ENCODE data around the gene RAPGEF1. TPM values are rescaled to one million over a fixed set of nuclear protein-coding genes. Genes with fewer than 3 reads are reported as not detected.
A peak's percentile ranks its signal among the peaks of the same experiment; 100 is the strongest.

Gene RAPGEF1
- total and polyA plus RNA-seq, 2 experiments from 2014 or later: 9.9 to 82.8 TPM

DNA sequence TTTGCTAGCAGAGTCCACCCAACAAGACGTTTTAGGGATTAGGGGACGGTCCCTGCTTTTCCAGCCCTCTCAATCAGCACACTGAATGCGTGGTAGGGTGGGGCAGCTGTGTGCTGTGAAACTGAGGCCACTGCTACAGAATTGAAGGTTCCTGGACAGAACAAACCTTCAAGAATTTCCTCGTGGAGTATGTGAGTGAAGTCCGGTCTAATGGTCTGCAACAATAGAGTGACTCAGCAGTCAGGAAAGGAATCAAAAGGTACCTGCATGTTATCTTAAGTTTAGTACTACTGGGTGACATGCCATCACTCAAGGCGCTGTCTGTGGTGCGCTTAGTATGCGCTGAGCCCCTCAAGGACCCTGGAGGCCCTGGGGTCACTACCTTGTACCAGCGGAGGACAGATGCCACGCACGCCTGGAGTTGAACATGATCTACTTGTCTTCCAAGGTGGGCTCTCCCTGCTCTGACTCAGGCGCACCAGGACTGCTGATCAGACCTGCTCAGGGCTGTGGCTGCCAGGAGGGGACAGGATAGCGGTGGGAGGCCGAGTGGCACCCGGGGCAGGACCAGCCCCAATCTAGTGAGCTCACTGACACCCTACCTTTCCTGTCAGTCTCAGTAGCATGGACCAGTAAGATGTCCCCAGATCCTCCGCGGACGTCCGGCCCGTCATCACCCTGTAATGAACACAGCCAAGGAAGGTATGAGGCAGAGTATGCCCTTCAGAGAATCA, 144.0 kb downstream of the RAPGEF1 start:
- H3K27me3 Mint-ChIP-seq (ENCODE audit: insufficient read depth, low read depth, poor library complexity): peaks cover 9% of the 10 kb centered on the region
- Histone ChIP-seq H3K4me1 (ENCODE audit: insufficient read depth) (no peaks in the 10 kb centered on the region), H3K36me3 (ENCODE audit: insufficient read depth) (no peaks in the 10 kb centered on the region; the same call in 1 of the 2 replicates), H2AFZ (no peak overlapping the region), H3F3A (replicated peaks; ENCODE audit: low read depth) (0 out of 2 replicates have a peak, but pooled peaks cover 2% of the 10 kb centered on the region), H3K4me2 (no peak overlapping the region), H3K27ac (ENCODE audit: low read depth) (no peak overlapping the region; the same call in 1 of the 2 replicates), H3K27me3 (ENCODE audit: insufficient read depth) (no peaks in the 10 kb centered on the region), H3K79me2 (replicated peaks; ENCODE audit: insufficient read depth) (no peaks in the 10 kb centered on the region), H3K4me3 (no peak overlapping the region), H4K20me1 (replicated peaks; ENCODE audit: insufficient read depth) (no peaks in the 10 kb centered on the region), H3K9me2 (ENCODE audit: insufficient read depth) (no peaks in the 10 kb centered on the region)
- no peak for DNase-seq (ENCODE audit: low spot score)
- H3K27ac Mint-ChIP-seq: peak overlapping the region; percentile 84
- no peaks in the 10 kb centered on the region for H3K4me1 Mint-ChIP-seq
- peaks cover 25% of the 10 kb centered on the region for H3K36me3 Mint-ChIP-seq (ENCODE audit: low read depth)
- ATAC-seq: no peak
- H3K4me3 Mint-ChIP-seq: no peak overlapping the region
- TF ChIP-seq EZH2 (IDR thresholded peaks at IDR 0.05; ENCODE audit: low read depth, unreplicated experiment): no peak
- TF ChIP-seq NANOG (IDR thresholded peaks at IDR 0.05; ENCODE audit: borderline replicate concordance): no peak
- no peak for TF ChIP-seq EZH2phosphoT487 (IDR thresholded peaks at IDR 0.05; ENCODE audit: unreplicated experiment)
- TF ChIP-seq, protein P1, sequence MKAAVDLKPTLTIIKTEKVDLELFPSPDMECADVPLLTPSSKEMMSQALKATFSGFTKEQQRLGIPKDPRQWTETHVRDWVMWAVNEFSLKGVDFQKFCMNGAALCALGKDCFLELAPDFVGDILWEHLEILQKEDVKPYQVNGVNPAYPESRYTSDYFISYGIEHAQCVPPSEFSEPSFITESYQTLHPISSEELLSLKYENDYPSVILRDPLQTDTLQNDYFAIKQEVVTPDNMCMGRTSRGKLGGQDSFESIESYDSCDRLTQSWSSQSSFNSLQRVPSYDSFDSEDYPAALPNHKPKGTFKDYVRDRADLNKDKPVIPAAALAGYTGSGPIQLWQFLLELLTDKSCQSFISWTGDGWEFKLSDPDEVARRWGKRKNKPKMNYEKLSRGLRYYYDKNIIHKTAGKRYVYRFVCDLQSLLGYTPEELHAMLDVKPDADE (IDR thresholded peaks at IDR 0.05): no peak
- TF ChIP-seq JUNB (IDR thresholded peaks at IDR 0.05; ENCODE audit: unreplicated experiment): no peak
- TF ChIP-seq, protein P2, sequence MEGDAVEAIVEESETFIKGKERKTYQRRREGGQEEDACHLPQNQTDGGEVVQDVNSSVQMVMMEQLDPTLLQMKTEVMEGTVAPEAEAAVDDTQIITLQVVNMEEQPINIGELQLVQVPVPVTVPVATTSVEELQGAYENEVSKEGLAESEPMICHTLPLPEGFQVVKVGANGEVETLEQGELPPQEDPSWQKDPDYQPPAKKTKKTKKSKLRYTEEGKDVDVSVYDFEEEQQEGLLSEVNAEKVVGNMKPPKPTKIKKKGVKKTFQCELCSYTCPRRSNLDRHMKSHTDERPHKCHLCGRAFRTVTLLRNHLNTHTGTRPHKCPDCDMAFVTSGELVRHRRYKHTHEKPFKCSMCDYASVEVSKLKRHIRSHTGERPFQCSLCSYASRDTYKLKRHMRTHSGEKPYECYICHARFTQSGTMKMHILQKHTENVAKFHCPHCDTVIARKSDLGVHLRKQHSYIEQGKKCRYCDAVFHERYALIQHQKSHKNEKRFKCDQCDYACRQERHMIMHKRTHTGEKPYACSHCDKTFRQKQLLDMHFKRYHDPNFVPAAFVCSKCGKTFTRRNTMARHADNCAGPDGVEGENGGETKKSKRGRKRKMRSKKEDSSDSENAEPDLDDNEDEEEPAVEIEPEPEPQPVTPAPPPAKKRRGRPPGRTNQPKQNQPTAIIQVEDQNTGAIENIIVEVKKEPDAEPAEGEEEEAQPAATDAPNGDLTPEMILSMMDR (conservative IDR thresholded peaks at IDR 0.05; ENCODE audit: low read depth in 2 of 2): no peak
- H3K9me3 Mint-ChIP-seq: no peaks in the 10 kb centered on the region

GRCh38 chr9:131594906-131595665, 144.8 kb downstream of the RAPGEF1 start:
- no peak for TF ChIP-seq EZH2phosphoT487 (IDR thresholded peaks at IDR 0.05; ENCODE audit: unreplicated experiment)
- TF ChIP-seq JUNB (IDR thresholded peaks at IDR 0.05; ENCODE audit: unreplicated experiment): no peak
- no peak for TF ChIP-seq STAT1 (IDR thresholded peaks at IDR 0.05; ENCODE audit: unreplicated experiment)
- no peak for TF ChIP-seq POLR2AphosphoS5 (IDR thresholded peaks at IDR 0.05; ENCODE audit: low read depth)
- TF ChIP-seq EZH2 (IDR thresholded peaks at IDR 0.05; ENCODE audit: low read depth, unreplicated experiment): no peak
- no peak for TF ChIP-seq ZNF331 (CRISPR knock-in tag; IDR thresholded peaks at IDR 0.05; ENCODE audit: low read depth)
- TF ChIP-seq, protein P1 (IDR thresholded peaks at IDR 0.05): no peak
- TF ChIP-seq REST (IDR thresholded peaks at IDR 0.05; ENCODE audit: unreplicated experiment): no peak
- TF ChIP-seq, protein P2 (conservative IDR thresholded peaks at IDR 0.05; ENCODE audit: low read depth in 2 of 2): no peak
- Histone ChIP-seq H3F3A (replicated peaks; ENCODE audit: low read depth) (0 out of 2 replicates have a peak, but pooled peaks cover 3% of the 10 kb centered on the region), H3K27me3 (ENCODE audit: insufficient read depth) (no peaks in the 10 kb centered on the region), H3K27ac (ENCODE audit: low read depth) (no peak overlapping the region; the same call in 1 of the 2 replicates), H3K4me3 (no peak overlapping the region), H3K36me3 (ENCODE audit: insufficient read depth) (no peaks in the 10 kb centered on the region; the same call in 1 of the 2 replicates), H3K4me2 (no peak overlapping the region), H3K9me2 (ENCODE audit: insufficient read depth) (no peaks in the 10 kb centered on the region), H3K79me2 (replicated peaks; ENCODE audit: insufficient read depth) (no peaks in the 10 kb centered on the region), H2AFZ (no peak overlapping the region), H3K4me1 (ENCODE audit: insufficient read depth) (no peaks in the 10 kb centered on the region), H4K20me1 (replicated peaks; ENCODE audit: insufficient read depth) (no peaks in the 10 kb centered on the region)
- DNase-seq (ENCODE audit: low spot score) (no peak), ATAC-seq (no peak)
- H3K4me1 Mint-ChIP-seq: no peaks in the 10 kb centered on the region
- no peak overlapping the region for H3K4me3 Mint-ChIP-seq
- peaks cover 22% of the 10 kb centered on the region for H3K36me3 Mint-ChIP-seq (ENCODE audit: low read depth)
- peaks cover 9% of the 10 kb centered on the region for H3K27me3 Mint-ChIP-seq (ENCODE audit: insufficient read depth, low read depth, poor library complexity)
- no peaks in the 10 kb centered on the region for H3K9me3 Mint-ChIP-seq
- H3K27ac Mint-ChIP-seq: peak overlapping the region; percentile 89
